Dorsolateral prefrontal cortex (tissue), 118 donors: ENCODE results near the gene HSPE1. TPM values are rescaled to one million over a fixed set of nuclear protein-coding genes. Genes with fewer than 3 reads are reported as not detected.

Experiments used
- total RNA-seq, 120 experiments: library from RNA; stranded (reverse); gene quantifications; one replicate each; pipeline versions ENCODE4 v1.2.3 to v1.2.4, GENCODE V29; 2022

Gene HSPE1
- total RNA-seq, 120 experiments from 2014 or later, result 54.9 to 298 (median 81.8) TPM

Other genes starting within 250 kb of the HSPE1 start
- gene ANKRD44, start 189.6 kb upstream of the HSPE1 start, total RNA-seq, result 10 to 100 TPM; 20.2 to 68.1 (median 34.7) TPM
- gene SF3B1, start 65.4 kb upstream of the HSPE1 start, total RNA-seq, result 100 to 1,000 TPM; 151 to 275 (median 208) TPM
- 10 to 100 TPM; 13.4 to 37.1 (median 27.3) TPM for gene COQ10B, start 46.8 kb upstream of the HSPE1 start, total RNA-seq
- 100 to 1,000 TPM; 104 to 555 (median 149) TPM for gene HSPD1, start 539 bp upstream of the HSPE1 start, total RNA-seq
- gene MOB4, start 15.7 kb downstream of the HSPE1 start, total RNA-seq, result 10 to 100 TPM; 12.8 to 47.5 (median 26.2) TPM
- gene RFTN2, start 175.2 kb downstream of the HSPE1 start, total RNA-seq, result 100 to 1,000 TPM in 20 of 120 experiments, 10 to 100 TPM in 100; 25.0 to 155 (median 69.5) TPM
- gene MARS2, start 205.0 kb downstream of the HSPE1 start, total RNA-seq, result 10 to 100 TPM in 67 of 120 experiments, 1 to 10 TPM in 53; 6.7 to 16.4 (median 10.3) TPM